Lower leg skin (tissue), 4 donors: ENCODE results near the gene KNSTRN. TPM values are rescaled to one million over a fixed set of nuclear protein-coding genes. Genes with fewer than 3 reads are reported as not detected.

Experiments
- DNase-seq, 2 donors: peaks; one replicate each; pipeline ENCODE4 v3.0.0-alpha.2; 2019; ENCODE audit warnings: low spot score in 2 of 2
- H3K4me3 ChIP-seq: fragments of 200-600 bp; sonication (generic); 2 replicates; pipeline ENCODE4 v1.5.1; 2017; ENCODE audit warnings: mild to moderate bottlenecking, low read depth; ENCODE audit not compliant: poor library complexity, severe bottlenecking
- CTCF ChIP-seq, 3 donors: fragments of 450-650 bp; IDR thresholded peaks; one replicate each; pipeline ENCODE4 v1.5.1; 2016; ENCODE audit warnings: antibody characterized with exemption in 3 of 3, mild to moderate bottlenecking in 3 of 3, moderate library complexity in 2 of 3
- POLR2A ChIP-seq, 2 donors: fragments of 450-650 bp; IDR thresholded peaks; one replicate each; pipeline ENCODE4 v1.6.1; 2016 to 2017; ENCODE audit warnings: antibody characterized with exemption in 2 of 2, mild to moderate bottlenecking in 1 of 2, moderate library complexity in 1 of 2
- WGBS, 2 donors: methylation state at CpG; one replicate each; pipeline ENCODE4 v1.1.5; 2018; 5-methylcytosine and 5-hydroxymethylcytosine counted together
- intact Hi-C: fragments of 100-400 bp; cut with DNase I; formaldehyde crosslinking; loops from one replicate; pipeline ENCODE4 v1.15.0; 2023; ENCODE audit warnings: low total_unique reads
- total RNA-seq, 4 donors: library from RNA; depleted of rRNA; stranded (reverse); fragments of >200 nt; gene quantifications; one replicate each; pipeline ENCODE4 v1.1.0, GENCODE V29; 2016

The KNSTRN gene
- total RNA-seq, 4 donors from 2014 or later = 7.6 to 24.8 (median 13.1) TPM

DNA sequence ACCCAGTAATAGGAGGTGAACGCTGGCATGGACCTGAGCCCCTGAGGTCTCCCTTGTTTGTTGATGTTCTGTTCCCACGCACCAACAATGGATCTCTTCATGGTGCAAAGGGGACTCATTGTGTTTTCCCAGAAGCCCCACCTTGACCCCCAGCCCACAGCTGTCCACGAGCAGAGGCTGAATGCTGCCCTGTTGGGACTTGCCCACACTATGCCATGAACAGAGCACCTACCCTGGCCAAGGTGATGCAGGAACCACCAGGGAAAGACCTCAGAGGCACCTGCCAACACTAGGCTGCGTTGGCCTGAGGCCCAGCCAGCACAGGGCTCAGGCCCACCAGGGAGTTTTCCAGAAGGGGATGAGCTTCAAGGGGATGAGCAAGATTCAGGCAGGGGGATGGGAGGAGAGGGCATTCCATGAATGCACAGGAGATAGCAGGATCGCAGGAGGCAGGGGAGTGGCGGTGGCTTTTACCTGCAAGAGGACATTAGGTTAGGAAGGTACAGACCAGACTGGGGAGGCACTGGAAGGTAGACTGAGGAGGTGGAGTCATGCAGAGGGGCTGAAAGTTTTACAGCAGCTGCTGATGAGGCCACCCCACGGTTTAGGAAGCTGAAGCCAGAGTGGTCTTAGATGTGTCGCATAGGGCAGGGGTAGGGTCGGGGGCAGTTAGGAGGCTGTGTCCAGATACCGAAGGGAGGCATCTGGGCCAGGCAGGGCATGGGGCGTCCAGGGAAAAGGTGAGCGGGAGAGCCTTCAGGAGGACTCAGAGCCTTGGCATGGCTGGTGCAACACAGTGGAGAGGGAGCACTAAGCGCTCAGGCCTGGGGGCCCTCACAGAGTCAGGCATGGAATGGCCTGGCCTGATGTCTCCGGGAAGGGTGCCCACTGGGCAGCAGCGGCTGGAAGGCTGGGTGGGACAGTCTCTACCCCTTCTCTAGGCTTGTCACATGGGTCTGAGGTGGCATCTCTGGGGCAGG lies 35.7 kb upstream of the KNSTRN start:
- DNase-seq = no peak
- intact Hi-C loops = no loop called here
- TF ChIP-seq CTCF (IDR thresholded peaks at IDR 0.05) (no peak), POLR2A (IDR thresholded peaks at IDR 0.05) (no peak)
- H3K4me3 ChIP-seq = no peak overlapping the region
- 86 to 91% methylated on average over 15 of the region's 15 CpGs for WGBS, 2 donors

- DNase-seq = no peak
- TF ChIP-seq CTCF (IDR thresholded peaks at IDR 0.05) (no peak), POLR2A (IDR thresholded peaks at IDR 0.05) (no peak)
- no peak overlapping the region for H3K4me3 ChIP-seq
- 66 to 75% methylated on average over 11 of the region's 11 CpGs for WGBS, 2 donors
- intact Hi-C loops = no loop called here
Measured at GRCh38 chr15:40347559-40348473, 34.7 kb upstream of the KNSTRN start.

- no peak overlapping the region for H3K4me3 ChIP-seq
- WGBS, 2 donors = 70 to 75% methylated on average over 5 of the region's 5 CpGs
- TF ChIP-seq POLR2A (IDR thresholded peaks at IDR 0.05) (no peak), CTCF (IDR thresholded peaks at IDR 0.05) (no peak)
- intact Hi-C loops = no loop called here
- DNase-seq = no peak
Measured at GRCh38 chr15:40348474-40348870, 34.0 kb upstream of the KNSTRN start.

- intact Hi-C loops = no loop called here
- no peak for TF ChIP-seq POLR2A (IDR thresholded peaks at IDR 0.05)
- no peak for TF ChIP-seq CTCF (IDR thresholded peaks at IDR 0.05)
- H3K4me3 ChIP-seq = no peak overlapping the region
- 95 to 98% methylated on average over 5 of the region's 5 CpGs for WGBS, 2 donors
- no peak for DNase-seq
Measured at GRCh38 chr15:40349163-40349562, 33.4 kb upstream of the KNSTRN start.

DNA sequence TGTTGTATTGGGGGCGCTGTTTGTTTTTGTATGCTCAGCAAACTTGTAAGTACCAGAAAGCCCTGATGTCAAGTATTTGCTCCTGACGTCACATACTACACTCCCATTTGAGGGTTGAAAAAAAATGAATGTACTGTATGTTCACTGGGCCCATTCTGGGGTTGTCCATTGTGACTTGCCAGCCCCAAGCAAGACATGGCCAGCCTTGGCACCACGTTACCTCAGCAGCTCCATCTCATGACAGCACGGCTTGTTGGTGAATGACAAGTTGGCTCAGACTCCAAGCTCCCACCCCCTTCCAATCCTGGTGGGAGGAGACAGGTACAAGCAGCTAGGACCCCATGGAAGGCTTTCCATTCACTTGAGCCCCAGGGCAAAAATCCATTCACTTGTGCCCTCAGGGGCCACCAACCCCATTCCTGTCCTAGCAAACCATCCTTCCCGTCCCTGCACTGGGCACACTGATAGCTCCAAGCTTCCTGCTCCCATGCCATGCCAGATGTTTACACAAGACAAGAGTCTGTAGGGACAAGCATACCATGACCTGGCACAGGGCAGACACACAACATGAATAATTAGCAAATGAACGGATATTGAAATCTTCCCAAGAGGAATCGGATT lies 30.1 kb upstream of the KNSTRN start:
- no peak overlapping the region for H3K4me3 ChIP-seq
- 81 to 92% methylated on average over 7 of the region's 7 CpGs for WGBS, 2 donors
- intact Hi-C loops = no loop called here
- no peak for DNase-seq
- TF ChIP-seq CTCF (IDR thresholded peaks at IDR 0.05) (no peak), POLR2A (IDR thresholded peaks at IDR 0.05) (no peak)
